Measurements from ENCODE around the gene KLHL36.

DNA sequence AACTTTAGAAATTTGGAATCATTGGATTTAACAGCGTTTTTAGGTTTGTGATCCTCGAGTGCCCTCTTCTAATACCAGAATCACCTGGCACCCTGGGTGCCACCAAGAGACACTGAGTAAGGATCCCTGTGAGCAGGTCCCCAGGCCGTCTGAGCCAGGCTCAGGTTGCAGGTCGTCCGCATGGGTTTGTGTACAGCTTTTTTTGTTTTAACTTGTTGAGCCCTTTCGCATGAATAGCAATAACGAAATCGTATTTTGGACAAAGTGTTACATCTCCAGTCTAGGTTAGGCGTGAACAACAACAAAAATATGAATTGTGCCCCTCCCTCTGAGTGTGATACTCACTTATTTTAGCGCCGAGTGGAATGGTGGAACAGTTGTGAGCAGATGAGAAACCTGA, 62.4 kb downstream of the KLHL36 start:
- TF ChIP-seq POLR2A (IDR thresholded peaks at IDR 0.05; ENCODE audit: extremely low read depth, insufficient read length) (no peak), CTCF (IDR thresholded peaks at IDR 0.05; ENCODE audit: low read depth, low read length) (no peak)

Data from NB4 (cell line).